HG02884 (cell line): Measurements from ENCODE around the gene TTLL5.

Source experiments
- ATAC-seq: cut with Tn5 transposase; IDR thresholded peaks from one replicate; pipeline ENCODE4 v1.9.1; 2021; ENCODE audit warnings: mild to moderate bottlenecking, moderate library complexity; ENCODE audit not compliant: unreplicated experiment

The TTLL5 gene

DNA sequence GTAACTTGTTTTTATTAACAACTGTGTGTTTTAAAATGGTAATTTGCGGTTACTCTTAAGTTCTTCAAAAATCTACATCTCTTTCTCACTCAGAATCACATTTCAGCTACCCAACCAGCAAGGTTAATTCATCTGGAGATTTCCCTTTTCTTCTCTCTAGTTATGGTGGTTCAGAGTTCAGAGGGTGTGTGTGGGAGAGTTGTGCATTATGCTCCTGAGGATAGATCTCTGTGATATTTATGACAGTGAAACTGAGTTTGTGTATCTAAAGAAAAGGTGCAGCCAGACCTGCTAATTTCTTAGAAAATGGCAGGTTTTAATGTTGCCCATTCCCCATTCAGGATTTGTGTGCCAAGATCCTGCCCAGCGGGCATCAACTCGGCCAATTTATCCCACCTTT lies 73.8 kb downstream of the TTLL5 start:
- ATAC-seq: no peak

DNA sequence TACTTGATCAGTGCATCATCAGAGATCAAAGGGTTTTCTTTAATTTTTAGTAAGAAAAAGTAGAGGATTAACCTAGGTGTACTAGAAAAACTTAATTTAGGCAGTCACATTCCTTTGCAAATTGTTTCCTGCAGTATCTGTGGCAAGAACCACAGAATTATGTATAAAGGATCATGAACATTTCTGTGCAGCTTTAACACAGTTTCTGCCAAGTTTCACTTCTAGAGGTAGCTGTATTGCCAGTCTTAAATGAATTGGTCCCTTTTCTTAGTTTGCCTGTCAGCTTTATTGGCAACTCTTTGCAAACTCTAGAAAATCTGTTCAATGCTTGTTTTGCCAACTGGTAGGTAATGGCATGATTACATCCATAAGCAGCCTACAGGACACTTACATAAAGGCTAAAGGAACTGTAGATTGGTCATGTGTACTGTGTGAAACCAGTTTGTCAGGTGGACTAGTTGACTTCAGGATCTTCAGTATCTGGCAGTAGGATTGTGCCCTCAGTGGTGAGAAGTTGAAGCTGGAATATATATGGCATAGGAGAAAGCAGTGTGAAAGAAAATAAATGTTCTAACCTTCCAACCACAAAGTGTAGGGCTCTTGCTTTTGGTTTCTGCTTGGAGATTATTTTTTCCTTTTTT lies 75.9 kb downstream of the TTLL5 start:
- no peak for ATAC-seq

GRCh38 chr14:75738192-75738591 lies 77.1 kb downstream of the TTLL5 start:
- no peak for ATAC-seq

- ATAC-seq: no peak
Measured at GRCh38 chr14:75742867-75743266, 81.8 kb downstream of the TTLL5 start.

DNA sequence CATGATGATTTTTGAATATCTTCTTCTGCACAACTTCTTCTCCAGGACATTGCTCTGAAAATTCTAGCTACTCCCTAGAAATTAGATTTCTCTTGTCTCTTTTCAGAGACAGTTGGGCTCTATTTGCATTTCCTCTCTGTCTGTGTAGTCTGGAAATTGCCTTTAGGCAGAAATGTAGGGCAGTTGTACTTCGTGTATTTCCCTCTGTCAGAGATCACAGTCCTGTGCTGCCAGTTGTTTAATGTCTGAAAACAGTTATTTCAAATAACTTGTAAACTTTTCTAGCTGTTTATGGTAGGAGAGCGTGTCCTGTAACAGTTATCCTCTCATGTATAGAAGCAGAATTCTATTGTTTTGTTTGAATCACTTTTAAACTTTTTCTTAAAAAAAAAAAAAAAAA lies 86.9 kb downstream of the TTLL5 start:
- ATAC-seq: no peak

DNA sequence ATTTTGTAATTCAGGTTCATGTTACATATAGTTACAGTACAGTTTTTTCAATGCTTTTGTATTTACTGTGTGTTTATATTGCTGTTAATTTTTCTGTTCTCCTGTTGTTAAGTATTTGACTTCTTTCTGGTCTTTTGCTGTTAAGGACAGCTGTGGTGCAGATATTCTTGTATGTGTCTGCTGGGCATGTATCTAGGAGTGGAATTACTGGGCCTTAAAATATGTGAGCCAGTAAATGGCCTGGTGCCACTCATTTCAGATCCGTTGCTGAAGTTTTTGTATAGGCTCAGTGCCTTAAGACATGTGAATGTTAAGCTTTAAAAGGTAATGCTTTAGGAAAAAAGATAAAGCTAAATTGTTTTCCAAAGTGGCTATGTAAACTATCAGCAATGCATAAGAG lies 87.3 kb downstream of the TTLL5 start:
- no peak for ATAC-seq

DNA sequence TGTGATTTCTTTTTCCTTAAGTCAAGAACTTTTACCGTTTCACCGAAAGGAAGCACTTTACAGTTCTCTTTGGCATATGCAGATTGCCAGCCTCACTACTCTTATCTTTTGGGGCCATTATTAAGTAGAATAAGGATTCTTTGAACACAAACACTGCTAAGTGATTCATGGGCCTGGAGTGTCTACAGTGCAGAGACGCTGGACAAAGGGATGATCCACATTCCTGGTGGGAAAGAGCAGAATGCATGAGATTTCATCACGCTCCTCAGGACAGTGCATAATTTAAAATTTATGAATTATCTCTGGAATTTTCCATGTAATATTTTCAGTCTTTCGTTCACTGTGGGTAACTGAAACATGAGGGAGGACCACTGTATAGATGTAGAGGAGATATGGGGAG lies 90.2 kb downstream of the TTLL5 start:
- ATAC-seq: no peak

DNA sequence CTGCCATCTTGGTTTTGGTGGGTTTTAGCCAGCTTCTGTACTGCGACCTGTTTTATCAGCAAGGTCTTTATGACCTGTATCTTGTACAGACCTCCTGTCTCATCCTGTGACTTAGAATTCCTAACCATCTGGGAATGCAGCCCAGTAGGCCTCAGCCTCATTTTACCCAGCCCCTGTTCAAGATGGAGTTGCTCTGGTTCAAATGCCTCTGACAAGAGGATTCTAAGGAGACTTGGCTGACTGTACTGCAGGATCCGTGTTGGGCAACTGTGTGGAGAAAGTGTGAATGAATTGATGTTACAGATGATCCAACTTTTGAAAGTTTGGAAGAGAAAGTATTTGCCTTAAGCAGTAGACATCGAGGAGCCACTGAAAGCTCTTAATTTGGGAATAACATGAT lies 91.0 kb downstream of the TTLL5 start:
- ATAC-seq: no peak

GRCh38 chr14:75752907-75753594 lies 92.0 kb downstream of the TTLL5 start:
- no peak for ATAC-seq

DNA sequence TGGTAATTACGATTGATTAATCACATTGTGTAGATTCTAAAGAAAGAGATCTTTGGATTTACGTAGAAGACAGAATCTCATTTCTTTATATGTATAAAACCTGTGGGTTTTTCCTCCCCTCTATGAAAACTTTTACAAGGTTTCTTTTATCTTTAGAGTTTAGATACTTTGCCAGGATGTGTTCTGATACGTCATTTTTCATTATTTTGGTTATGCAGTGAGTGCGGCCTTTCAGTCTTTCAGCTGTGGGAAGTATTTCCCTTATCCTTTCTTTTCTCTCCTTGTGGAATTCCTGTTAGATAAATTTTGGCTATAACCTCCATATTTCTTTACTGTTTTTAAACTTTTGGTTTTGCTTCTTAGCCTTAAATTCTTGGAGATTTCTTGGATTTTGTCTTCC lies 92.7 kb downstream of the TTLL5 start:
- no peak for ATAC-seq

- no peak for ATAC-seq
Measured at GRCh38 chr14:75757644-75758402, 96.8 kb downstream of the TTLL5 start.

DNA sequence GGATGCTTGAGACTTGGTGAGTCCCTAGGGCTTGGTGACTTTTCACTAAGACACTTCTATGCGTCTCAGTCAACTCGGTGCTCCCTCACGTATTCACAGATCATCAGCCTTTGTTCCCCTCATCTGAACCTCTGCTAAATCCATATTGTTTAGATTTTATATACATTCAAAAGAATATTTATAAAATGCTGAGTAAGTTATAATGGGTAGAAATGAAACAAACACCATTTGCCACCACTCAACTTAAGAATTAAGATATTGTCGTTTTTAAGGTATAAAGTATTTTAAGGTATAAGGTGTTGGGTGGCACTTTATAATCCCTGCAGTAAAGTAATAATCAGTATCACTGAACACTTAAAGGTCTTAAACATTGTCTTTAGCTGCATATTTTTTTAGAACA lies 103.0 kb downstream of the TTLL5 start:
- no peak for ATAC-seq

GRCh38 chr14:75769047-75769685 lies 108.1 kb downstream of the TTLL5 start:
- no peak for ATAC-seq

DNA sequence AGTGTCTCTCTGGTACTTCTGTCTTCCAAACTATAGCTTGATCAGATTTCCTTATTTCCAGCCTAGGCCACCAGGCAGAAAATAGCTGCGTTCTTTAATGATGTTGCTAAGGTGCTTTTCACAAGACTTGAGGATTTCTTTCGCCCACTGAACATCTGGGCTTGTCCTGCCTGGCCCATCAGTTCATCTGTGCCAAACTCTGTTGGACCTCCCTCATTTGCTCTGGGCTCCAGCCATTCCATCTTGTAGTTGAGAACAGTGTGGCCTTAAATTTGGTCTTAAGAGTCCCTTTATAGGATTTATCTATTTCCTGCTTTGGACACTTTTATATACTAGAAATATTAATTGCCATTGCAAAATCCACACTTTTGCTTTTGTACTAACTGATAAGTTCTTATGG lies 109.6 kb downstream of the TTLL5 start:
- no peak for ATAC-seq

- no peak for ATAC-seq
Measured at GRCh38 chr14:75771595-75771994, 110.5 kb downstream of the TTLL5 start.

DNA sequence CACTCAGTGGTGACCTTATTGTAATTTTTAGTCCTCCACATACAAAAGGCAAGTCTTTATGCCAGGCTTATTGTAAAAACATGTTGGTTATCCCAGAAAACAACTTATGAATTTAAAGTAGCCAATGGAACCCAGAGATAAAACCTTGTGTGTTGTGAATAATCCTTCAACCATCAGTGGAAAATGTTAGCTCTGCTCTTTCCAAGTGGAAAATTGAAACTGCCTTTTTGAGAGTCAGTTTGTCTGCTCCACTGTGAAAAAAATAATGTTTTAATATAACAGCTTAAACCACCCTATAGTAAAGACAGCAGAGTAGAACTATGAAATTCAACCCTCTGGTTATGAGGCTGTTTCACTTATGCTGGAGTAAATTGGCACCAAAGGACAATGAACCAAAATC lies 112.0 kb downstream of the TTLL5 start:
- ATAC-seq: no peak

GRCh38 chr14:75781096-75781495 lies 120.0 kb downstream of the TTLL5 start:
- ATAC-seq: no peak

DNA sequence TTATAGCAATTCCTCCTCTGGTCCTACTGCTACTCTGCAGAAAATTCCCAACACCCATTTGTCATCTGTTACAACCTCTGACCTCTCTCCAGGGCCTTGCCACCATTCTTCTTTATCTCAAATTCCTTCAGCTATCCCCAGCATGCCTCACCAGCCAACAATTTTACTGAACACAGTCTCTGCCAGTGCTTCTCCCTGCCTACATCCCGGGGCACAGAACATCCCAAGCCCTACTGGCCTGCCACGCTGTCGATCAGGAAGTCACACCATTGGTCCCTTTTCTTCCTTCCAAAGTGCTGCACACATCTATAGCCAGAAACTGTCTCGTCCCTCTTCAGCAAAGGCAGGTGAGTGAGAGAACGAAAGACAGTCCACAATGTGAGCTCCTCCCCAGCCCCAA lies 122.1 kb downstream of the TTLL5 start:
- ATAC-seq: no peak

DNA sequence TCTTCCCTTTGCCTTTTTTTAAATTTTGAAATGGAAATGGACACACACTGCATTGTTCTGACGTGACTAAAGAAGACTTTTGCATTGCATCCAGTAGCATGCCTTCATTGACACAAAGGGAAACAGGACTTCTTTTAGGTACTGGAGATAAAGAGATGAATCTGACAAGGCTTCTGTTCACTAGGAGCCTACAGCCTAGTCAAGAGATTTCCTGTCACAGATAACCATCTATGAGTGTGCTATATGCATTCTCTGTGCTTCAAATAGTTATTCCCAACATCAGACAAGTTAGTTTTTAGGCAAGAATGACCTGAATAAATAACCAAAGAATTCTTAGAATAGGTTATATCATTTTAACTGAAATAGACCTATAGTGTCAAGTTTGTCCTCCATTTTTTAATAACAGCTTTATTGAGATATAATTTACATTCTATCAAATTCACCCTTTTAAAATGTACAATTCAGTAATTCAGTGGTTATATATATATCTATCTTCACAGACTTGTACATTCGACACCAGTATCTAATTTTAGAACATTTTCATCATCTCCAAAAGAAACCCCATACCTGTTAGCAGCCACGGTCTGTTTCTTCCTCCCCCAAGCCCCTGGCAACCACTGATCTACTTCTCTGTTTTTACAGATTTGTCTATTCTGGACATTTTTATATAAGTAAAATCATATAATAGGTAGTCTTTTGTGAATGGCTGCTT lies 122.7 kb downstream of the TTLL5 start:
- ATAC-seq: no peak

DNA sequence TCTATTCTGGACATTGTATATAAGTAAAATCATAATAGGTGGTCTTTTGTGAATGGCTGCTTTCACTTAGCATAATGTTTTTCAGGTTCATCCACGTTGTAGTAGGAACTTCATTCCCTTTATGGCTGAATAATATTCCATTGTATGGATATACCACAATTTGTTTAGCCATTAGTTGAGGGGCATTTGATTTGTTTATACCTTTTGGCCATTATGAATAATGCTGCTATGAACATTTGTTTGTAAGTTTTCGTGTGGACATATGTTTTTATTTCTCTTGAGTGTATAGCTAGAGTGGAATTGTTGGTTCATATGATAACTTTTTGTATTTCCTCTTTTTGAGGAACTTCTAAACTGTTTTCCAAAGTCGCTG lies 123.3 kb downstream of the TTLL5 start:
- no peak for ATAC-seq

GRCh38 chr14:75793806-75794205 lies 132.8 kb downstream of the TTLL5 start:
- ATAC-seq: no peak
